Stomach smooth muscle (tissue), 2 donors: ENCODE data around the gene PGAP3.

Source experiments
- H3K27ac ChIP-seq: one replicate; pipeline ENCODE4 v1.7.0; 2013; ENCODE audit warnings: mild to moderate bottlenecking, low read length, inconsistent platforms
- H3K27me3 ChIP-seq, 2 donors: one replicate each; pipeline ENCODE4 v1.7.0; 2013; ENCODE audit warnings: low read length in 2 of 2; ENCODE audit not compliant: insufficient read depth in 2 of 2, control insufficient read depth in 1 of 2
- H3K36me3 ChIP-seq, 2 donors: one replicate each; pipeline ENCODE4 v1.7.0; 2013; ENCODE audit warnings: low read length in 2 of 2; ENCODE audit not compliant: control insufficient read depth in 2 of 2, insufficient read depth in 2 of 2
- H3K4me1 ChIP-seq: one replicate; pipeline ENCODE4 v1.7.0; 2013; ENCODE audit warnings: low read length; ENCODE audit not compliant: control insufficient read depth, insufficient read depth
- H3K4me3 ChIP-seq, 2 donors: one replicate each; pipeline ENCODE4 v1.7.0; 2013; ENCODE audit warnings: low read length in 2 of 2
- H3K9ac ChIP-seq, 2 donors: one replicate each; pipeline ENCODE4 v1.7.0; 2013; ENCODE audit warnings: low read length in 2 of 2, mild to moderate bottlenecking in 1 of 2
- H3K9me3 ChIP-seq, 2 donors: one replicate each; pipeline ENCODE4 v1.7.0; 2013; ENCODE audit warnings: low read length in 2 of 2; ENCODE audit not compliant: control insufficient read depth in 2 of 2
- donor health status: healthy.
- donor health status: Pancreatic carcinoma.

PGAP3 gene

DNA sequence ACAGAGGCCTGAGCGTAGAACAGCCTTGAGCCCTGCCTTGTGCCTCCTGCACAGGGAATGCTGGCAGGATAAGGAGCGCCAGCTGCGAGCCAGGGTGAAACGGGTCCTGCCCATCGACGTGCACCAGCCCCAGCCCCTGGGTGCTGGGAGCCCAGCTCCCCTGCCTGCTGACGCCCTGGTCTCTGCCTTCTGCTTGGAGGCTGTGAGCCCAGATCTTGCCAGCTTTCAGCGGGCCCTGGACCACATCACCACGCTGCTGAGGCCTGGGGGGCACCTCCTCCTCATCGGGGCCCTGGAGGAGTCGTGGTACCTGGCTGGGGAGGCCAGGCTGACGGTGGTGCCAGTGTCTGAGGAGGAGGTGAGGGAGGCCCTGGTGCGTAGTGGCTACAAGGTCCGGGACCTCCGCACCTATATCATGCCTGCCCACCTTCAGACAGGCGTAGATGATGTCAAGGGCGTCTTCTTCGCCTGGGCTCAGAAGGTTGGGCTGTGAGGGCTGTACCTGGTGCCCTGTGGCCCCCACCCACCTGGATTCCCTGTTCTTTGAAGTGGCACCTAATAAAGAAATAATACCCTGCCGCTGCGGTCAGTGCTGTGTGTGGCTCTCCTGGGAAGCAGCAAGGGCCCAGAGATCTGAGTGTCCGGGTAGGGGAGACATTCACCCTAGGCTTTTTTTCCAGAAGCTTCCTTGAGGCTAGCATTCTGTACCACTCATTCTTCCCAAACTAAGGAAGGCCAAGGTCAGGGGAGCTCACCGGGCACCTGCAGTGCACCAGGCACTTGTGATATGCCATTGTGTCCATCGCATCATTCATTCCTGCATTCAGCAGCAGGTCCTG is 17.7 kb downstream of the PGAP3 start:
- H3K9ac ChIP-seq, result no peak overlapping the region
- H3K4me1 ChIP-seq, result peaks cover 26% of the 10 kb centered on the region
- H3K9me3 ChIP-seq, result no peaks in the 10 kb centered on the region
- H3K4me3 ChIP-seq, result no peak overlapping the region
- H3K27ac ChIP-seq, result no peak overlapping the region
- peaks cover 50 to 60% of the 10 kb centered on the region in 2 donors for H3K27me3 ChIP-seq
- no peaks in the 10 kb centered on the region for H3K36me3 ChIP-seq

DNA sequence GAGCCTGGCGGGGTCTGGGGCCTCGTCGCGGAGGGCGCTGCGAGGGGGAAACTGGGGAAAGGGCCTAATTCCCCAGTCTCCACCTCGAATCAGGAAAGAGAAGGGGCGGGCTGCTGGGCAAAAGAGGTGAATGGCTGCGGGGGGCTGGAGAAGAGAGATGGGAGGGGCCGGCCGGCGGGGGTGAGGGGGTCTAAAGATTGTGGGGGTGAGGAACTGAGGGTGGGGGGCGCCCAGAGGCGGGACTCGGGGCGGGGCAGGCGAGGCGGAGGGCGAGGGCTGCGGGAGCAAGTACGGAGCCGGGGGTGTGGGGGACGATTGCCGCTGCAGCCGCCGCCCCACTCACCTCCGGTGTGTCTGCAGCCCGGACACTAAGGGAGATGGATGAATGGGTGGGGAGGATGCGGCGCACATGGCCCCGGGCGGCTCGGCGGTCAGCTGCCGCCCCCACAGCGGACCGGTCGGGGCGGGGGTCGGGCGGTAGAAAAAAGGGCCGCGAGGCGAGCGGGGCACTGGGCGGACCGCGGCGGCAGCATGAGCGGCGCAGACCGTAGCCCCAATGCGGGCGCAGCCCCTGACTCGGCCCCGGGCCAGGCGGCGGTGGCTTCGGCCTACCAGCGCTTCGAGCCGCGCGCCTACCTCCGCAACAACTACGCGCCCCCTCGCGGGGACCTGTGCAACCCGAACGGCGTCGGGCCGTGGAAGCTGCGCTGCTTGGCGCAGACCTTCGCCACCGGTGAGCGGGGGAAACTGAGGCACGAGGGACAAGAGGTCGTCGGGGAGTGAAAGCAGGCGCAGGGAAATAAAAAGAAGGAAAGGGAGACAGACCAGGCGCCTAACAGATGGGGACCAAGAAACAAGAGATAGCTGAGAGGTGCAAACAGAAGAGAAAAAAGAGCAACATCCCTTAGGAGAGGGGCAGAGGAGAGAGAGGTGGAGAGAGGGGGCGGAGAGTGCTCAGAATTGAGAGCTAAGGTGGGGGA is 19.6 kb downstream of the PGAP3 start, which contains the start of gene PNMT:
Gene PNMT (plus strand): TSS at position 509 of the 980 bp plus-strand sequence. CDS start 23 bp downstream, at position 532.
- Histone ChIP-seq H3K4me1 (peaks cover 30% of the 10 kb centered on the region), H3K9me3 (no peaks in the 10 kb centered on the region), H3K27me3 (peaks cover 50 to 60% of the 10 kb centered on the region in 2 donors), H3K36me3 (no peaks in the 10 kb centered on the region), H3K4me3 (peak within 1 kb of the TSS; percentile 27 to 58), H3K27ac (no peak within 1 kb of the TSS), H3K9ac (no peak within 1 kb of the TSS)

DNA sequence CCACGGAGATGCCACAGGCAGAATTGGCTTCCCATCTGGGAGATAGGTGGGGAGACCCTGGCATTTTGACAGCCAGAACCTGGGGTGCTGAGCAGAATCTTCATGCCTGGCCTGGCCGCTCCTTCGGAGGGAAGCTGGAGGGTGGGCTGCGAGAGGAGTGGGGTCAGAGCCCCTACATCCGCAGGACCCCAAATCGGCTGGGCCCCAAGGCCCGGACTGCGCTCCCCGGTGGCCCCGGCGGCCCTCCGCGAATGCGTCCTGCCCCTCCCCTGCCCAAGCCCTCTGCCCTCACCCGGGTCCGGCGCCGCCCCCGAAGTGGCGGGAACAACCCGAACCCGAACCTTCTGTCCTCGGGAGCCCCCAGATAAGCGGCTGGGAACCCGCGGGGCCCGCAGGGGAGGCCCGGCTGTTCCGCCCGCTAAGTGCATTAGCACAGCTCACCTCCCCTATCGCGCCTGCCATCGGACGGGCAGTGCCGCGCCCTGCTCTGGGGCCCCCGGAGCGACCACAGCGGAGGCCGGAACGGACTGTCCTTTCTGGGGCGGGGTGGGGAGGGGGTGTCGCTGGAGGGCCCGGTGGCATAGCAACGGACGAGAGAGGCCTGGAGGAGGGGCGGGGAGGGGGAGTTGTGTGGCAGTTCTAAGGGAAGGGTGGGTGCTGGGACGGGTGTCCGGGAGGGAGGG is 20.5 kb downstream of the PGAP3 start:
- Histone ChIP-seq H3K27me3 (peaks cover 50 to 60% of the 10 kb centered on the region in 2 donors), H3K9ac (no peak overlapping the region), H3K36me3 (no peaks in the 10 kb centered on the region), H3K27ac (no peak overlapping the region), H3K4me1 (peaks cover 30% of the 10 kb centered on the region), H3K9me3 (no peaks in the 10 kb centered on the region), H3K4me3 (no peak overlapping the region)

DNA sequence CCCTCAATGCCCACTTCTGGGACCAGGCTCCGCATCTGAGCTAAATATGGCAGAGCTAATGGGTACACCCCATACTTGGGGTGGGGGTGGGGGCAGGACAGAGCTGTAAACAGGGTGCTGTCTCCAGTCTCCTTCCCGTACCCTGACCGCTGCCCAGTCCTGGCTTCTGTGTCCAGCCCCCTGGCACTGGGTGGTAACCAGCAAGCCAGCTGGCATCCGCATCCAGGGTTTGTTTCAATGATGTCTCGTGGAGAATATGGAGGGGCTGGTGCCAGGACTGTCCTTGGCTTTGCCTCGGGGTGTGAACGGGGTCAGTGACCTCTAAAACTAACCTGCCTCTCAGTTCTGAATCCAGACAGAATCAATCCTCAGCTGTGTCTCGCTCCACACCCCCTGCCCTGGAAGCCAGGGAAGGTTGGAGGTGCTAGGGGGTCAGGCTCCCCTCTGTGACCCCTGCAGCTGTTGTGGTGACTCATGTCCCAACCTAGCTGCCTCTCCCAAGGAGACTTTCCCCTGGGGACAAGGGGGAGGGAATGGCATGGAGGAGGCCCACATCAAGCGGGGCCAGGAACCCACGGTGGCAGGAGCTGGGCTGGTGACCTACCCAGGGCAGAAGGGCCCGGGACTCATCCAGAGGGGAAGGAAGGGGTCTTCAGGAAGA is 21.1 kb downstream of the PGAP3 start:
- no peak overlapping the region for H3K4me3 ChIP-seq
- peaks cover 46 to 54% of the 10 kb centered on the region in 2 donors for H3K27me3 ChIP-seq
- H3K9ac ChIP-seq, result no peak overlapping the region
- peaks cover 0 to 3% of the 10 kb centered on the region in 2 donors for H3K36me3 ChIP-seq
- H3K9me3 ChIP-seq, result no peaks in the 10 kb centered on the region
- H3K4me1 ChIP-seq, result peaks cover 29% of the 10 kb centered on the region
- H3K27ac ChIP-seq, result no peak overlapping the region

DNA sequence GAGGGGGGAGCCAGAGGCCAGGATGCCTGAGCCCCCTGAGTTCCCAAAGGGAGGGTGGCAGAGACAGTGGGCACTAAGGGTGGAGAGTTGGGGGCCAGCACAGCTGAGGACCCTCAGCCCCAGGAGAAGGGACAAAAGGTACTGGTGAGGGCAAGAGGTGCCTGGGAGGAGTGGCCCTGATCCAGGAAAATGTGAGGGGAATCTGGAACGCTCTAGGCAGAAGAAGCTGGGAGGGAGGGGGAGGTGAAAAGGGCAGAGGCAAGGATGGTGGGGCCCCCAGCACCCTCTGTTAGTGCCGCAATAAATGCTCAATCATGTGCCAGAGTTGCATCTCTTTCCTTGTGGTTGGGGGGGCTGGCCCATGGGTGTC is 21.6 kb downstream of the PGAP3 start:
- peaks cover 26% of the 10 kb centered on the region for H3K4me1 ChIP-seq
- H3K27ac ChIP-seq, result no peak overlapping the region
- no peak overlapping the region for H3K4me3 ChIP-seq

DNA sequence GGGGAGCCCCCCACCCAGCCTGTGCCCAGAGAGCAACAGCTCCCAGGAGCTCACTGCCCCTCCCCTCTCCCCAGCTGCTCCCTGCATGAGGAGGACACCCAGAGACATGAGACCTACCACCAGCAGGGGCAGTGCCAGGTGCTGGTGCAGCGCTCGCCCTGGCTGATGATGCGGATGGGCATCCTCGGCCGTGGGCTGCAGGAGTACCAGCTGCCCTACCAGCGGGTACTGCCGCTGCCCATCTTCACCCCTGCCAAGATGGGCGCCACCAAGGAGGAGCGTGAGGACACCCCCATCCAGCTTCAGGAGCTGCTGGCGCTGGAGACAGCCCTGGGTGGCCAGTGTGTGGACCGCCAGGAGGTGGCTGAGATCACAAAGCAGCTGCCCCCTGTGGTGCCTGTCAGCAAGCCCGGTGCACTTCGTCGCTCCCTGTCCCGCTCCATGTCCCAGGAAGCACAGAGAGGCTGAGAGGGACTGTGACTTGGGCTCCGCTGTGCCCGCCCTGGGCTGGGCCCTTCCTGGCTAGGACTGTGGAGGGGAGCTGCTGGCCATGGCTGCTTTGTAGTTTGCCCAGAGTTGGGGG is 22.1 kb downstream of the PGAP3 start:
- Histone ChIP-seq H3K4me1 (peaks cover 26% of the 10 kb centered on the region), H3K9ac (no peak overlapping the region), H3K4me3 (no peak overlapping the region), H3K27me3 (peaks cover 36 to 49% of the 10 kb centered on the region in 2 donors), H3K27ac (no peak overlapping the region), H3K36me3 (peaks cover 0 to 8% of the 10 kb centered on the region in 2 donors), H3K9me3 (no peaks in the 10 kb centered on the region)

More for the DNA sequence above, 21.6 kb downstream of the PGAP3 start:
- Histone ChIP-seq H3K27me3 (peaks cover 41 to 50% of the 10 kb centered on the region in 2 donors), H3K9me3 (no peaks in the 10 kb centered on the region), H3K9ac (no peak overlapping the region), H3K36me3 (peaks cover 0 to 5% of the 10 kb centered on the region in 2 donors)

DNA sequence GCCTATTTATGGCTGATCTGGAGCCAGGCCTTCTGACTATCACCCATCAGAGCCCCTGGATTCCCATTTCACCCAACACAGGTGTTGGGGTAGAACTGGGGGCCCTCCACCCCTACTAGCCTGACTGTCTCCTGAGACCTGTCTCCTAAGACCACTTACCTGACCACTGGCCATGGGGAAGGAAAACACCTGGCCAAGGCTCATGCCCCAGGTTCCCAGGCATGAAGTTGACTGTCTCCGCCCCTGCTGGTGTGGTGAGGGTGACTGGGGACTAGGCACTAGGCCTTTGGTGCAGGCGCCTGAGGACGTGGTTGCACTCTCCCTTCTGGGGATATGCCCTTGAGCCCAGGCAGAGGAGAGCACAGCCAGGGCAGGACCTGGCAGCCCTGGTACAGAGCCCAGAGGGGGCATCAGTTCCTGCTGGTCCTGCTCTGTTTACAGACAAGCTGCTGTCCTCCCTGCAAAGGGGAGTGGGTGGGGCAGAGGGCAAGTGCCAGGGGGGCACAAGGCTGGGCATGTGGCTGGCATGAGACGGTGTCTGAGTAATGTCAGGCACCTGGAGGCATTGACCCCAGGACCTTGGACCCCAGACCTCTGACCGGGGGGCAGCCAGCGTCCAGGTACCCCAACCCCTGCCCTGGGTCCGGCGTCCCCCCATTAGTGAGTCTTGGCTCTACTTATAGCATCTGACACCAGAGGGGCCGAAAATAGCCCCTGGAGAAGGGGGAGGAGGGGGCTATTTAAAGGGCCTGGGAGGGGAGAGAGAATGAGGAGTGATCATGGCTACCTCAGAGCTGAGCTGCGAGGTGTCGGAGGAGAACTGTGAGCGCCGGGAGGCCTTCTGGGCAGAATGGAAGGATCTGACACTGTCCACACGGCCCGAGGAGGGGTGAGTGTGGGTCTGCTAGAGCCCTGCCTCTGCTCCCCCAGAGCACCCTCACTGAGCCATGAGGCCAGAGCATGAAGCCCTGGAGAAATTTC is 23.0 kb downstream of the PGAP3 start, which contains the start of gene TCAP:
Gene TCAP (plus strand): TSS at position 769 of the 981 bp plus-strand sequence. CDS start 11 bp downstream, at position 780.
- Histone ChIP-seq H3K27me3 (peaks cover 27 to 40% of the 10 kb centered on the region in 2 donors), H3K4me3 (no peak within 1 kb of the TSS), H3K9me3 (no peaks in the 10 kb centered on the region), H3K9ac (no peak within 1 kb of the TSS), H3K4me1 (peaks cover 29% of the 10 kb centered on the region), H3K27ac (no peak within 1 kb of the TSS), H3K36me3 (peaks cover 7 to 13% of the 10 kb centered on the region in 2 donors)

DNA sequence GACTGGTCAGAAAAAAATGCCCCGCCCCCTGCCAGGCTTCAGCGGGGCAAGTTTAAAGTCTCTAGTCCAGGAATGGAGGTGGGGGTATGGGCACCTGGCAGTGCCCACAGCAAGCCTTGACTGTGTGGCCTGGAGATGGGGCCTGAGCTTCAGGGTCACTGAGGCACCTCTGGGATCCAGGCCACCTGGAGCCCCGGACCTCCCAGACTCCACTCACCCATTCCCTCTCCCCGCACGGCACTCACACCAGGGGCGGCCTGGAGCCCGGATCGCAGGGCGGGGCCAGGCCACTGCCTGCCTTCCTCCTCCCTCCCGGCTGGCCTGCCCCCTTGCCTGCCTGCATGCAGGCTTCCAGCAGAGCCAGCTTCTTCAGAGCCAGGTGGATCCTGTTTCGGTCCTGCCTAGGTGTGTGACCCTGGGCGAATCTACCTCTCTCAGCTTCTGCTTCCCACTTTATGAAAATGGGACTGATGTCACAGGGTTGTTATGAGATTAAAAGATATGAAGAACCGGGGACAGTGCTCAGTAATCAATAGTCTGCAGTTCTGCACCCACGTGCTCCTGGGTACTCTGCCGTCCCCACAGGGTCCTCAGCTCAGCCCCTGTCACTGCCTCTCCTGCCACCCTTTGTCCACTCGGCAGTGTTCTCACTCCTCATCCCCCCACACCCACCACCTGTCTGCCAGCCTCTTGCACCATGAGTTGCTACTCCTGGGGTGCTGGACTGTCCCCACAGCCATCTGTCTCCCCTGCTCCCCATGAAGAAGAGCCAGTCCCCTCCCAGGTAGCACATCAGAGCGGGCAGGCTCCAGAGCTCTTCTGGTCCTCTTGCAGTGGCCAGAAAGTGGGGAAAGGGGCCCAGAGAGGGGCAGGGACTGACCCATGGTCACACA is 23.9 kb downstream of the PGAP3 start:
- peaks cover 19 to 32% of the 10 kb centered on the region in 2 donors for H3K27me3 ChIP-seq
- peaks cover 29% of the 10 kb centered on the region for H3K4me1 ChIP-seq
- no peak overlapping the region for H3K4me3 ChIP-seq
- no peak overlapping the region for H3K27ac ChIP-seq
- H3K9me3 ChIP-seq, result no peaks in the 10 kb centered on the region
- H3K36me3 ChIP-seq, result peaks cover 9 to 13% of the 10 kb centered on the region in 2 donors
- H3K9ac ChIP-seq, result no peak overlapping the region
